Vagina (tissue), 2 donors: ENCODE results near the gene CPLANE2. TPM values are rescaled to one million over a fixed set of nuclear protein-coding genes. Genes with fewer than 3 reads are reported as not detected.

Experiments used
- DNase-seq, 2 donors: peaks; one replicate each; pipeline ENCODE4 v3.0.0-alpha.2; 2017; ENCODE audit errors: extremely low spot score in 2 of 2
- H3K27ac ChIP-seq: fragments of 200-600 bp; sonication (generic); one replicate; pipeline ENCODE4 v1.5.1; 2019
- H3K27me3 ChIP-seq: fragments of 200-600 bp; sonication (generic); one replicate; pipeline ENCODE4 v1.5.1; 2019
- H3K36me3 ChIP-seq, 2 donors: fragments of 200-600 bp; sonication (generic); one replicate each; pipeline ENCODE4 v1.5.1; 2017 to 2019
- H3K4me1 ChIP-seq: fragments of 200-600 bp; sonication (generic); one replicate; pipeline ENCODE4 v1.5.1; 2019
- H3K4me3 ChIP-seq, 2 donors: fragments of 200-600 bp; sonication (generic); 1 replicate in 1 of 2; 2 replicates in 1 of 2; pipeline ENCODE4 v1.5.1; 2016 to 2019
- H3K9me3 ChIP-seq: fragments of 200-600 bp; sonication (generic); one replicate; pipeline ENCODE4 v1.5.1; 2019
- CTCF ChIP-seq, 3 experiments: fragments of 450-650 bp in 2 of 3; fragments of 200-600 bp in 1 of 3; sonication (generic) in 1 of 3; IDR thresholded peaks; one replicate each; pipeline ENCODE4 v1.5.1; 2017 to 2019; ENCODE audit warnings: antibody characterized with exemption in 3 of 3, mild to moderate bottlenecking in 2 of 3, moderate library complexity in 2 of 3
- POLR2A ChIP-seq, 2 donors: fragments of 450-650 bp; IDR thresholded peaks; one replicate each; pipeline ENCODE4 v1.6.1; 2017; ENCODE audit warnings: antibody characterized with exemption in 2 of 2, mild to moderate bottlenecking in 2 of 2, moderate library complexity in 2 of 2
- POLR2AphosphoS5 ChIP-seq, 2 donors: sonication (generic); formaldehyde crosslinking; IDR thresholded peaks; one replicate each; pipeline ENCODE4 v1.9.0; 2017; ENCODE audit warnings: antibody characterized with exemption in 2 of 2, mild to moderate bottlenecking in 2 of 2, low read depth in 1 of 2; ENCODE audit not compliant: insufficient read depth in 1 of 2
- intact Hi-C: fragments of 100-400 bp; cut with DNase I; formaldehyde crosslinking; loops from one replicate; pipeline ENCODE4 v1.15.1; 2023
- total RNA-seq: library from RNA; depleted of rRNA; stranded (reverse); fragments of >200 nt; gene quantifications from one replicate; pipeline ENCODE4 v1.2.3, GENCODE V29; 2016

Gene CPLANE2
- total RNA-seq, 1 donor from 2014 or later = 1.2 TPM

DNA sequence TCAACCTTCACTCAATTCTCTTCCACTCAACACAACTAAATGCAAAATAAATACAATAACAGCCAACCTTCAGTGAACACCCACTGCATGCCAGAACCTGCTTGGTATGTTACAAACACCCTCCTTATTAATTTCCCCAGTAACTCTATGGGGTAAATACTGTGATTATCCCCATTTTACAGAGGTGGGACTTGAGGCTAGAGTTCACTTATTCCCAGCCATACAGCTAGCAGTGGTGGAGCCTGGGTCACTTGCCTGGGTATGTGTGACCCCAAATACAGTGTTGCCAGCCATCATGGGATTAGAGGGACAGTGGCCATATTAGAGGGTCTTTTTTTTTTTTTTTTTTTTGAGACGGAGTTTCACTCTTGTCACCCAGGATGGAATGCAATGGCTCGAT is 1.6 kb downstream of the CPLANE2 start:
- TF ChIP-seq POLR2A (IDR thresholded peaks at IDR 0.05) = no peak
- no peak for TF ChIP-seq CTCF (IDR thresholded peaks at IDR 0.05)
- TF ChIP-seq POLR2AphosphoS5 (IDR thresholded peaks at IDR 0.05; ENCODE audit: insufficient read depth in 1 of 2, low read depth in 1 of 2) = no peak
- Histone ChIP-seq H3K27ac (peak overlapping the region; percentile 95), H3K4me1 (peaks cover 26% of the 10 kb centered on the region), H3K27me3 (no peaks in the 10 kb centered on the region), H3K36me3 (no peaks in the 10 kb centered on the region), H3K9me3 (no peaks in the 10 kb centered on the region), H3K4me3 (no peak overlapping the region)
- DNase-seq = no peak
- intact Hi-C loops = no loop called here

- no peaks in the 10 kb centered on the region for H3K9me3 ChIP-seq
- no peaks in the 10 kb centered on the region for H3K27me3 ChIP-seq
- TF ChIP-seq POLR2AphosphoS5 (IDR thresholded peaks at IDR 0.05; ENCODE audit: insufficient read depth in 1 of 2, low read depth in 1 of 2) (no peak), POLR2A (IDR thresholded peaks at IDR 0.05) (no peak), CTCF (IDR thresholded peaks at IDR 0.05) (no peak)
- H3K4me1 ChIP-seq = peaks cover 26% of the 10 kb centered on the region
- H3K36me3 ChIP-seq = no peaks in the 10 kb centered on the region
- H3K27ac ChIP-seq = no peak overlapping the region
- intact Hi-C loops = no loop called here
- no peak for DNase-seq
- no peak overlapping the region for H3K4me3 ChIP-seq
These were observed 3.6 kb downstream of the CPLANE2 start for GRCh38 chr1:16233431-16233830.

DNA sequence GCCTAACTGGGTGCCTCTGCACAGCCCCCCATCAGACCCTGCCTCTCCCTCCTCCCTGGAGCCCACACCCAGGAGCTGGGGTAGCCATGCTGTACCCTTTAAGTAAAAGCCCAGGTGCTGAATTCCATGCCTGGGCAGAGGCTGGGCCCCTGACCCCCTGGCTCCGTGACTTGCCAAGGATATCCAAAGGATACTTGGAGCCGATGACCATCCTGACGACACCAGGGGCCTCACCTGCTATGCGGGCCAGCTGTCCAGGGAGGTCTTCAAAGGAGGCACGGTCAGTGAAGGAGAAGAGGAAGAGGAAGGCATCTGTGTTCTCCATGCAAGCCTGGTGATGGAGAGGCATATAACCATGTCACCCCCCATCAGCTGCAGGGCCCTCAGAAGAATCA is 4.7 kb downstream of the CPLANE2 start:
- Histone ChIP-seq H3K36me3 (no peaks in the 10 kb centered on the region), H3K4me3 (no peak overlapping the region), H3K4me1 (peaks cover 20% of the 10 kb centered on the region), H3K27me3 (no peaks in the 10 kb centered on the region), H3K27ac (no peak overlapping the region), H3K9me3 (no peaks in the 10 kb centered on the region)
- DNase-seq = no peak
- TF ChIP-seq POLR2AphosphoS5 (IDR thresholded peaks at IDR 0.05; ENCODE audit: insufficient read depth in 1 of 2, low read depth in 1 of 2) = no peak
- intact Hi-C loops = no loop called here

DNA sequence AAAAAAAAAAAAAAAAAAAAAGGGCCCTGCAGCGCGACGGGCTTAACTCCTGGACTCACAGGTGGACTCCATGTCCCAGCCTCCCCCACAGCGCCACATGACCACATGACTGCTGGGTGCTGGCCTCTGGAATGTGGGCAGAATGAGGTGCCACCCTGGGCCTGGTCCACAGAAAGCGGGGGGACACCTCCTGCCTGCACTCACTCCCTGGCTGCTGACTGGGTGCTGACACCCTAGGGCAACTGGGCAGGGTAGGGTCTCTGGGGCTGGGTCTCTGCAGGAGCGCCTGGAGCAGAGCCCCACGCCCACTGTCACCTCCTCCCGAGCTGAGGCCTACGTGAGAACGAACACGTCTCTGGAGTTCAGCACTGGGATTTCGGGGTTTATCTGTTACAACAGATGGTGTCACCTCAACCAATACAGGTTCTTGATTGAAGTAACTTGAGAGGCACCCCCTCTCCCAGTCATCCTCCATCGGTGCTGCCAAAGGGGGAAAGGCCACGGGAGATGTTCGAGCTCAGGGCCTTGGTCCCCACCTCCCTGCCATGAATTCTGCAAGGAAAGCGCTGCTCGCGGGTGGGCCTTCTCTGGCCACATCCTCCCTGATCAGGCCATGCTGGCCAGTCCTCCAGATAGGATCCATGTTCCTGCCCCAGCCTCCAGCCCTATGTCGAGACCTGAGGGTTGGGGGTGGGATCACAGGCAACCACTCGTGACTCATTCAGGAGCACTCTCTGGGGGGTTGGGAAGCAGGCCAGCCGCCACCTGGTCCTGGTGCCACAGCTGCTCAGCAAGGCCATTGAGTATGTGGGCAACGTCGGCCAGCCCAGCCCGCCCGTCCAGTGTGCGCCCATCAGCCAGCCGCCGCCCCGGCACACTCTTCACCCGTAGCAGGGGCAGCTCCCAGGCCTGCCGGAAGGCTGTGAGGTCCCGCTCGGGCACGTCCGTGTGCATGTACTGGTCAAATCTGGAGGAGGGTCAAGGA is 5.4 kb downstream of the CPLANE2 start:
- H3K36me3 ChIP-seq = no peaks in the 10 kb centered on the region
- TF ChIP-seq POLR2AphosphoS5 (IDR thresholded peaks at IDR 0.05; ENCODE audit: insufficient read depth in 1 of 2, low read depth in 1 of 2) (no peak), POLR2A (IDR thresholded peaks at IDR 0.05) (no peak), CTCF (IDR thresholded peaks at IDR 0.05) (no peak)
- DNase-seq = no peak
- intact Hi-C loops = no loop called here
- H3K27me3 ChIP-seq = no peaks in the 10 kb centered on the region
- H3K9me3 ChIP-seq = no peaks in the 10 kb centered on the region
- peaks cover 20% of the 10 kb centered on the region for H3K4me1 ChIP-seq
- H3K27ac ChIP-seq = no peak overlapping the region
- no peak overlapping the region for H3K4me3 ChIP-seq

- Histone ChIP-seq H3K27ac (no peak overlapping the region), H3K27me3 (no peaks in the 10 kb centered on the region), H3K4me3 (no peak overlapping the region), H3K9me3 (no peaks in the 10 kb centered on the region), H3K4me1 (peaks cover 11% of the 10 kb centered on the region), H3K36me3 (no peaks in the 10 kb centered on the region)
- no peak for TF ChIP-seq POLR2A (IDR thresholded peaks at IDR 0.05)
- TF ChIP-seq CTCF (IDR thresholded peaks at IDR 0.05) = no peak
- TF ChIP-seq POLR2AphosphoS5 (IDR thresholded peaks at IDR 0.05; ENCODE audit: insufficient read depth in 1 of 2, low read depth in 1 of 2) = no peak
- DNase-seq = no peak
- intact Hi-C loops = no loop called here
These were observed 6.2 kb downstream of the CPLANE2 start for GRCh38 chr1:16230744-16231143.
